A549 (cell line): ENCODE data around the gene TFDP2. TPM values are rescaled to one million over a fixed set of nuclear protein-coding genes. Genes with fewer than 3 reads are reported as not detected.

Experiments used
- ATAC-seq, 2 experiments: fragments of 200-7000 bp in 1 of 2; fragments of >200 bp in 1 of 2; cut with Nextera tagmentation in 1 of 2; cut with Tn5 transposase in 1 of 2; 3 replicates each; pipeline versions ENCODE4 v1.8.0 to v1.9.1; 2018 to 2020; ENCODE audit warnings: mild to moderate bottlenecking in 1 of 2, moderate library complexity in 1 of 2
- CTCF ChIA-PET: fragments of 300-600 bp; sonication (Branson Sonifier 250); formaldehyde crosslinking; extraction: SDS; loops from one replicate; lab custom pipeline; 2021; ENCODE audit warnings: antibody characterized with exemption, inconsistent platforms; lab: Yijun Ruan, JAX
- POLR2A ChIA-PET: fragments of 350-600 bp; formaldehyde crosslinking; extraction: SDS; loops from one replicate; lab custom pipeline; 2021; ENCODE audit warnings: antibody characterized with exemption, inconsistent platforms; lab: Yijun Ruan, JAX
- DNase-seq, 2 experiments: peaks; one replicate each; pipeline versions ENCODE4 v3.0.0 to v3.0.0-alpha.2; 2011 to 2016; ENCODE audit warnings: low read depth in 1 of 2, low spot score in 1 of 2
- FAIRE-seq: peaks from 2 replicates; lab custom pipeline; 2011; peaks lifted over from hg19 to GRCh38; lab: Jason Lieb, UNC
- H3K27ac ChIP-seq, 2 experiments: fragments of >200 bp; sonication (Bioruptor Twin); formaldehyde crosslinking; 3 replicates each; pipeline ENCODE4 v1.5.1; 2016 to 2017
- H3K4me1 ChIP-seq: fragments of >200 bp; sonication (Bioruptor Twin); formaldehyde crosslinking; 3 replicates; pipeline ENCODE4 v1.6.1; 2016
- H3K4me2 ChIP-seq: fragments of >200 bp; sonication (Bioruptor Twin); formaldehyde crosslinking; 3 replicates; pipeline ENCODE4 v1.6.1; 2016
- H3K4me3 ChIP-seq: fragments of >200 bp; sonication (Bioruptor Twin); formaldehyde crosslinking; 3 replicates; pipeline ENCODE4 v1.5.1; 2016
- H3K9me3 ChIP-seq: fragments of >200 bp; sonication (Bioruptor Twin); formaldehyde crosslinking; 3 replicates; pipeline ENCODE4 v1.6.1; 2016
- ATOH8 ChIP-seq: fragments of 250-450 bp; sonication (Bioruptor Pico); IDR thresholded peaks from 2 replicates; pipeline ENCODE4 v1.5.0; 2020; ENCODE audit warnings: low read depth, mild to moderate bottlenecking, moderate library complexity
- CHD2 ChIP-seq: fragments of 150-350 bp; IDR thresholded peaks from 2 replicates; pipeline ENCODE4 v1.6.1; 2014; ENCODE audit warnings: low read length; ENCODE audit not compliant: partially characterized antibody
- CHD4 ChIP-seq: fragments of 200-600 bp; sonication (generic); IDR thresholded peaks from 2 replicates; pipeline ENCODE4 v1.6.1; 2016; ENCODE audit warnings: antibody characterized with exemption, mild to moderate bottlenecking, borderline replicate concordance
- CTCF ChIP-seq: fragments of >200 bp; sonication (Bioruptor Twin); formaldehyde crosslinking; IDR thresholded peaks from 3 replicates; pipeline ENCODE4 v1.5.1; 2016
- EHF ChIP-seq: fragments of 250-450 bp; sonication (Bioruptor Pico); IDR thresholded peaks from 2 replicates; pipeline ENCODE4 v1.5.0; 2020; ENCODE audit warnings: mild to moderate bottlenecking
- EP300 ChIP-seq, 2 experiments: fragments of >200 bp; sonication (Bioruptor Twin); formaldehyde crosslinking; IDR thresholded peaks; 2 replicates in 1 of 2; 3 replicates in 1 of 2; pipeline ENCODE4 v1.6.1; 2016 to 2017
- FOSB ChIP-seq: fragments of 250-450 bp; sonication (Bioruptor Pico); IDR thresholded peaks from 2 replicates; pipeline ENCODE4 v1.5.0; 2020; ENCODE audit warnings: mild to moderate bottlenecking, moderate library complexity
- HDAC2 ChIP-seq: fragments of 200-600 bp; sonication (generic); IDR thresholded peaks from 2 replicates; pipeline ENCODE4 v1.6.1; 2016
- HOXA7 ChIP-seq: fragments of 250-450 bp; sonication (Bioruptor Pico); IDR thresholded peaks from 2 replicates; pipeline ENCODE4 v1.5.0; 2020; ENCODE audit warnings: mild to moderate bottlenecking, moderate library complexity
- HOXB13 ChIP-seq: fragments of 250-450 bp; sonication (Bioruptor Pico); IDR thresholded peaks from 2 replicates; pipeline ENCODE4 v1.5.0; 2020; ENCODE audit warnings: low read depth, mild to moderate bottlenecking, moderate library complexity
- JUNB ChIP-seq: fragments of >200 bp; sonication (Bioruptor Twin); formaldehyde crosslinking; IDR thresholded peaks from 2 replicates; pipeline ENCODE4 v1.6.1; 2016
- MAFK ChIP-seq: fragments of 450-650 bp; IDR thresholded peaks from 2 replicates; pipeline ENCODE4 v1.6.1; 2014; ENCODE audit not compliant: partially characterized antibody
- MAX ChIP-seq: IDR thresholded peaks from 2 replicates; pipeline ENCODE4 v1.6.1; 2012
- MAZ ChIP-seq: fragments of 150-350 bp; IDR thresholded peaks from 2 replicates; pipeline ENCODE4 v1.6.1; 2014; ENCODE audit warnings: antibody characterized with exemption, low read depth, low read length, borderline replicate concordance
- MYC ChIP-seq: IDR thresholded peaks from 2 replicates; pipeline ENCODE4 v1.6.1; 2012; ENCODE audit warnings: mild to moderate bottlenecking, inconsistent platforms, low read length, improper control_type of control experiment, borderline replicate concordance
- PBX3 ChIP-seq: IDR thresholded peaks from 2 replicates; pipeline ENCODE4 v1.6.1; 2012
- PHF8 ChIP-seq: fragments of 200-600 bp; sonication (generic); IDR thresholded peaks from 2 replicates; pipeline ENCODE4 v1.6.1; 2016; ENCODE audit warnings: low read depth, mild to moderate bottlenecking, antibody characterized with exemption, moderate library complexity, borderline replicate concordance
- RAD21 ChIP-seq, 2 experiments: fragments of >200 bp in 1 of 2; sonication (Bioruptor Twin) in 1 of 2; formaldehyde crosslinking in 1 of 2; IDR thresholded peaks in 1 of 2; conservative IDR thresholded peaks in 1 of 2; 2 replicates in 1 of 2; 3 replicates in 1 of 2; pipeline ENCODE4 v1.6.1; 2012 to 2018; ENCODE audit warnings: inconsistent platforms in 1 of 2
- RCOR1 ChIP-seq: fragments of 150-350 bp; IDR thresholded peaks from 2 replicates; pipeline ENCODE4 v1.6.1; 2014; ENCODE audit warnings: antibody characterized with exemption, low read length, low read depth
- REST ChIP-seq: fragments of 200-600 bp; sonication (generic); IDR thresholded peaks from 2 replicates; pipeline ENCODE4 v1.6.1; 2016; ENCODE audit warnings: antibody characterized with exemption, mild to moderate bottlenecking, moderate library complexity
- SMC3 ChIP-seq: fragments of >200 bp; sonication (Bioruptor Twin); formaldehyde crosslinking; IDR thresholded peaks from 3 replicates; pipeline ENCODE4 v1.6.1; 2018; ENCODE audit warnings: inconsistent platforms
- SREBF2 ChIP-seq: fragments of 450-650 bp; IDR thresholded peaks from 2 replicates; pipeline ENCODE4 v1.6.1; 2014; ENCODE audit warnings: mild to moderate bottlenecking, moderate library complexity
- TFCP2L1 ChIP-seq: fragments of 250-450 bp; sonication (Bioruptor Pico); IDR thresholded peaks from 2 replicates; pipeline ENCODE4 v1.5.0; 2021; ENCODE audit warnings: mild to moderate bottlenecking
- TP53 ChIP-seq: fragments of 250-450 bp; sonication (Bioruptor Pico); IDR thresholded peaks from 2 replicates; pipeline ENCODE4 v1.5.0; 2021; ENCODE audit warnings: mild to moderate bottlenecking, moderate library complexity
- ZFP36 ChIP-seq: fragments of 450-650 bp; IDR thresholded peaks from 2 replicates; pipeline ENCODE4 v1.6.1; 2014; ENCODE audit warnings: borderline replicate concordance; ENCODE audit not compliant: partially characterized antibody
- WGBS: methylation state at CpG from one replicate; pipeline ENCODE4 v1.1.6; 2017; ENCODE audit errors: missing lambda C conversion rate; 5-methylcytosine and 5-hydroxymethylcytosine counted together
- polyA plus RNA-seq, 4 experiments: library from polyadenylated mRNA; depleted of rRNA in 3 of 4; stranded (reverse); fragments of >200 nt; fragmentation: RNase III in 1 of 4; extraction: RNeasy Plus Mini Kit Qiagen cat#74134 plus additional on column Dnase treatment in 1 of 4; gene quantifications; 2 replicates in 3 of 4; 3 replicates in 1 of 4; pipeline ENCODE4 v1.2.3, GENCODE V29; 2011 to 2017

The TFDP2 gene
- polyA plus RNA-seq, 2 of the 4 experiments (the other 2 are of a cell fraction), result 9.6 to 61.5 TPM

- no peak for TF ChIP-seq CHD4
- TF ChIP-seq SREBF2, result no peak
- no peak for TF ChIP-seq SMC3
- TF ChIP-seq TP53 (CRISPR knock-in tag), result no peak
- no peak for TF ChIP-seq CTCF
- TF ChIP-seq ZFP36, result no peak
- no peak for TF ChIP-seq EP300 (IDR thresholded peaks at IDR 0.05)
- no peak for TF ChIP-seq JUNB
- TF ChIP-seq HDAC2, result no peak
- TF ChIP-seq HOXB13, result no peak
- Histone ChIP-seq H3K4me1 (no peaks in the 10 kb centered on the region; the same call in 2 of the 3 replicates), H3K9me3 (no peaks in the 10 kb centered on the region), H3K4me2 (no peak overlapping the region), H3K27ac (no peak overlapping the region), H3K4me3 (no peak overlapping the region)
- DNase-seq (no peak), ATAC-seq (no peak), FAIRE-seq (no peak)
- ChIA-PET POLR2A (no interaction called here), CTCF (interaction anchor here (0.9 to 1.8 kb wide), 4 partner anchors 9 to 207 kb away, joined by 3 to 5 read pairs (median 3); partner anchors contain the start of gene RNF7)
- WGBS, result 94% methylated on average over 14 of the region's 16 CpGs
Observed at GRCh38 chr3:141945726-141946485, 203.4 kb downstream of the TFDP2 start.

- ChIA-PET CTCF (no interaction called here), POLR2A (no interaction called here)
- Histone ChIP-seq H3K4me1 (peaks cover 13% of the 10 kb centered on the region), H3K9me3 (no peaks in the 10 kb centered on the region), H3K4me3 (no peak overlapping the region), H3K4me2 (no peak overlapping the region)
- 91% methylated on average over 8 of the region's 8 CpGs for WGBS
- DNase-seq, result no peak
- no peak for TF ChIP-seq MAX
- no peak for TF ChIP-seq HOXA7
- TF ChIP-seq EHF (CRISPR knock-in tag), result no peak
- no peak for TF ChIP-seq MYC
- TF ChIP-seq PBX3, result no peak
- no peak for TF ChIP-seq RAD21 (conservative IDR thresholded peaks at IDR 0.05 in 1 of 2, IDR thresholded peaks at IDR 0.05 in 1 of 2)
- TF ChIP-seq CHD4, result no peak
- TF ChIP-seq MAZ, result no peak
- TF ChIP-seq REST, result no peak
- TF ChIP-seq TFCP2L1, result no peak
- no peak for TF ChIP-seq CHD2
- no peak for TF ChIP-seq RCOR1
- no peak for TF ChIP-seq FOSB (CRISPR knock-in tag)
- no peak for TF ChIP-seq ATOH8 (CRISPR knock-in tag)
- no peak for TF ChIP-seq MAFK
- no peak for TF ChIP-seq PHF8
- TF ChIP-seq CTCF, result no peak
- TF ChIP-seq HOXB13, result no peak
- TF ChIP-seq, all 56 proteins: peak for 0
- ATAC-seq, result no peak
- H3K27ac ChIP-seq, result no peak overlapping the region
- FAIRE-seq, result no peak
Observed at GRCh38 chr3:141942006-141942405, 207.3 kb downstream of the TFDP2 start.
